Thyroid gland (tissue), 4 donors: Measurements from ENCODE around the gene RFX8.

Experiments used
- CTCF ChIP-seq, 6 experiments: fragments of 200-600 bp in 3 of 6; fragments of 450-650 bp in 3 of 6; sonication (generic) in 3 of 6; IDR thresholded peaks; one replicate each; pipeline ENCODE4 v1.5.1; 2016 to 2019; ENCODE audit warnings: antibody characterized with exemption in 6 of 6, mild to moderate bottlenecking in 2 of 6, inconsistent platforms in 1 of 6, moderate library complexity in 1 of 6
- POLR2A ChIP-seq, 2 donors: fragments of 450-650 bp; IDR thresholded peaks; one replicate each; pipeline ENCODE4 v1.6.1; 2017; ENCODE audit warnings: antibody characterized with exemption in 2 of 2, mild to moderate bottlenecking in 2 of 2, moderate library complexity in 1 of 2

- TF ChIP-seq CTCF (IDR thresholded peaks at IDR 0.05) = no peak
- no peak for TF ChIP-seq POLR2A (IDR thresholded peaks at IDR 0.05)
Measured at GRCh38 chr2:101361121-101361520, 113.8 kb downstream of the RFX8 start.
